Stimulated activated CD8-positive, alpha-beta memory T cell treated with anti-CD3 and anti-CD28 coated beads, Interleukin-2, amount 100 ng/mL, for 1 hour (primary cell): ENCODE measurements around the gene CHCHD6.

Experiments used
- DNase-seq, 2 donors: peaks; one replicate each; pipeline ENCODE4 v3.0.0-alpha.2; 2020; ENCODE audit warnings: low read depth in 2 of 2

CHCHD6 gene

GRCh38 chr3:127008236-127008635, 304.2 kb downstream of the CHCHD6 start:
- DNase-seq, result no peak

GRCh38 chr3:127009531-127009930, 305.5 kb downstream of the CHCHD6 start:
- DNase-seq, result no peak
